WTC11 (cell line): Measurements from ENCODE around the gene SYT7. TPM values are rescaled to one million over a fixed set of nuclear protein-coding genes. Genes with fewer than 3 reads are reported as not detected.
A peak's percentile ranks its signal among the peaks of the same experiment; 100 is the strongest.

Experiments used
- ATAC-seq: fragments of 200-7000 bp; cut with Tn5 transposase; 2 replicates; pipeline ENCODE4 v1.10.0; 2021; ENCODE audit warnings: mild to moderate bottlenecking, moderate library complexity
- CTCF ChIA-PET: fragments of 300-600 bp; sonication (Branson Sonifier 250); formaldehyde crosslinking; loops from one replicate; lab custom pipeline; 2021; ENCODE audit warnings: antibody characterized with exemption; lab: Charles Lee
- POLR2A ChIA-PET: fragments of 350-600 bp; sonication (Branson Sonifier 250); formaldehyde crosslinking; loops from one replicate; lab custom pipeline; 2021; ENCODE audit warnings: antibody characterized with exemption; lab: Charles Lee
- DNase-seq: peaks from one replicate; pipeline ENCODE4 v3.0.0; 2021; ENCODE audit warnings: low spot score
- H3K27ac Mint-ChIP-seq: 2 replicates; pipeline ENCODE4 v1.8.0; 2021; ENCODE audit warnings: mixed read lengths
- H3K27me3 Mint-ChIP-seq: 2 replicates; pipeline ENCODE4 v1.8.0; 2021; ENCODE audit warnings: low read depth, mild to moderate bottlenecking, moderate library complexity, mixed read lengths
- H3K36me3 Mint-ChIP-seq: 2 replicates; pipeline ENCODE4 v1.8.0; 2021; ENCODE audit warnings: mixed read lengths
- H3K4me1 Mint-ChIP-seq: 2 replicates; pipeline ENCODE4 v1.8.0; 2022; ENCODE audit warnings: mixed read lengths
- H3K4me3 Mint-ChIP-seq: 2 replicates; pipeline ENCODE4 v1.8.0; 2021; ENCODE audit warnings: mild to moderate bottlenecking, moderate library complexity, mixed read lengths
- H3K9me3 Mint-ChIP-seq: 2 replicates; pipeline ENCODE4 v1.8.0; 2021; ENCODE audit warnings: mixed read lengths
- CREM ChIP-seq: sonication (generic); formaldehyde crosslinking; IDR thresholded peaks from 2 replicates; pipeline ENCODE4 v1.8.1; 2022; ENCODE audit warnings: mild to moderate bottlenecking, missing genetic modification reagents, moderate library complexity
- ELF4 ChIP-seq: sonication (generic); formaldehyde crosslinking; IDR thresholded peaks from 2 replicates; pipeline ENCODE4 v1.8.1; 2022; ENCODE audit warnings: low read depth, mild to moderate bottlenecking, moderate library complexity, missing genetic modification reagents
- ETV6 ChIP-seq: sonication (generic); formaldehyde crosslinking; IDR thresholded peaks from 2 replicates; pipeline ENCODE4 v1.8.1; 2022; ENCODE audit warnings: mild to moderate bottlenecking, missing genetic modification reagents
- IRF2 ChIP-seq: sonication (generic); formaldehyde crosslinking; IDR thresholded peaks from 2 replicates; pipeline ENCODE4 v1.8.0; 2022; ENCODE audit warnings: low read depth, missing genetic modification reagents, borderline replicate concordance
- OVOL2 ChIP-seq: fragments of 250-450 bp; sonication (Bioruptor Pico); IDR thresholded peaks from 2 replicates; pipeline ENCODE4 v1.9.0; 2021; ENCODE audit warnings: mild to moderate bottlenecking, borderline replicate concordance
- SMAD4 ChIP-seq: sonication (generic); formaldehyde crosslinking; IDR thresholded peaks from 2 replicates; pipeline ENCODE4 v1.8.0; 2022; ENCODE audit warnings: mild to moderate bottlenecking, missing genetic modification reagents
- SOX15 ChIP-seq: fragments of 250-450 bp; sonication (Bioruptor Pico); IDR thresholded peaks from 2 replicates; pipeline ENCODE4 v1.9.0; 2021; ENCODE audit warnings: mild to moderate bottlenecking
- SP1 ChIP-seq: sonication (generic); formaldehyde crosslinking; conservative IDR thresholded peaks from 2 replicates; pipeline ENCODE4 v1.8.1; 2022; ENCODE audit warnings: missing genetic modification reagents
- STAT6 ChIP-seq: sonication (generic); formaldehyde crosslinking; conservative IDR thresholded peaks from 2 replicates; pipeline ENCODE4 v1.8.1; 2023; ENCODE audit warnings: mild to moderate bottlenecking, low read depth, missing genetic modification reagents, moderate library complexity
- ZNF121 ChIP-seq: sonication (generic); formaldehyde crosslinking; IDR thresholded peaks from 2 replicates; pipeline ENCODE4 v1.8.0; 2023; ENCODE audit warnings: missing genetic modification reagents
- ZNF317 ChIP-seq: sonication (generic); formaldehyde crosslinking; IDR thresholded peaks from 2 replicates; pipeline ENCODE4 v1.8.1; 2023; ENCODE audit warnings: low read depth, mild to moderate bottlenecking, moderate library complexity, missing genetic modification reagents, borderline replicate concordance
- ZNF396 ChIP-seq: fragments of 250-450 bp; sonication (Bioruptor Pico); IDR thresholded peaks from 2 replicates; pipeline ENCODE4 v1.8.0; 2021; ENCODE audit warnings: mild to moderate bottlenecking, moderate library complexity, borderline replicate concordance
- ZNF512 ChIP-seq: sonication (generic); formaldehyde crosslinking; IDR thresholded peaks from 2 replicates; pipeline ENCODE4 v1.8.1; 2022; ENCODE audit warnings: missing genetic modification reagents, borderline replicate concordance
- total RNA-seq: library from RNA; stranded (reverse); gene quantifications from 3 replicates; pipeline ENCODE4 v1.2.3, GENCODE V29; 2021
- TF ChIP-seq, protein P1 (sequence below): sonication (generic); formaldehyde crosslinking; IDR thresholded peaks from 2 replicates; pipeline ENCODE4 v1.8.0; 2023; ENCODE audit warnings: missing genetic modification reagents, mild to moderate bottlenecking, borderline replicate concordance
- TF ChIP-seq, protein P2 (sequence below): sonication (generic); formaldehyde crosslinking; IDR thresholded peaks from 2 replicates; pipeline ENCODE4 v1.8.1; 2023; ENCODE audit warnings: mild to moderate bottlenecking, missing genetic modification reagents
- TF ChIP-seq, protein P3 (sequence below): sonication (generic); formaldehyde crosslinking; IDR thresholded peaks from 2 replicates; pipeline ENCODE4 v1.8.1; 2023; ENCODE audit warnings: mild to moderate bottlenecking, missing genetic modification reagents

SYT7 gene
- total RNA-seq, 1 experiment from 2014 or later = 12.5 TPM

GRCh38 chr11:61542705-61543104 is 38.2 kb downstream of the SYT7 start:
- no peaks in the 10 kb centered on the region for H3K9me3 Mint-ChIP-seq
- H3K4me1 Mint-ChIP-seq = peaks cover 49% of the 10 kb centered on the region
- peak; percentile 3; the same call in 1 of the 2 replicates for ATAC-seq
- H3K27ac Mint-ChIP-seq = no peak overlapping the region
- H3K4me3 Mint-ChIP-seq = no peak overlapping the region
- no peaks in the 10 kb centered on the region; the same call in 1 of the 2 replicates for H3K27me3 Mint-ChIP-seq
- POLR2A ChIA-PET = interaction anchor here (0.8 kb wide), 1 partner anchor 11 kb away, joined by 3 read pairs; no protein-coding TSS in a partner anchor
- CTCF ChIA-PET = interaction anchor here (0.9 to 11.4 kb wide), 11 partner anchors 12 to 97 kb away, joined by 3 to 174 read pairs (median 5); no protein-coding TSS in a partner anchor
- no peaks in the 10 kb centered on the region for H3K36me3 Mint-ChIP-seq
- TF ChIP-seq ZNF396 (CRISPR knock-in tag) (no peak), SMAD4 (CRISPR knock-in tag) (no peak), SOX15 (CRISPR knock-in tag) (no peak), ZNF512 (CRISPR knock-in tag) (no peak), ETV6 (no peak), ZNF317 (no peak), SP1 (CRISPR knock-in tag) (no peak), OVOL2 (CRISPR knock-in tag) (no peak), STAT6 (CRISPR knock-in tag) (no peak), ZNF121 (CRISPR knock-in tag) (no peak), IRF2 (CRISPR knock-in tag) (no peak), ELF4 (no peak), CREM (CRISPR knock-in tag) (no peak)
- TF ChIP-seq, protein P1, sequence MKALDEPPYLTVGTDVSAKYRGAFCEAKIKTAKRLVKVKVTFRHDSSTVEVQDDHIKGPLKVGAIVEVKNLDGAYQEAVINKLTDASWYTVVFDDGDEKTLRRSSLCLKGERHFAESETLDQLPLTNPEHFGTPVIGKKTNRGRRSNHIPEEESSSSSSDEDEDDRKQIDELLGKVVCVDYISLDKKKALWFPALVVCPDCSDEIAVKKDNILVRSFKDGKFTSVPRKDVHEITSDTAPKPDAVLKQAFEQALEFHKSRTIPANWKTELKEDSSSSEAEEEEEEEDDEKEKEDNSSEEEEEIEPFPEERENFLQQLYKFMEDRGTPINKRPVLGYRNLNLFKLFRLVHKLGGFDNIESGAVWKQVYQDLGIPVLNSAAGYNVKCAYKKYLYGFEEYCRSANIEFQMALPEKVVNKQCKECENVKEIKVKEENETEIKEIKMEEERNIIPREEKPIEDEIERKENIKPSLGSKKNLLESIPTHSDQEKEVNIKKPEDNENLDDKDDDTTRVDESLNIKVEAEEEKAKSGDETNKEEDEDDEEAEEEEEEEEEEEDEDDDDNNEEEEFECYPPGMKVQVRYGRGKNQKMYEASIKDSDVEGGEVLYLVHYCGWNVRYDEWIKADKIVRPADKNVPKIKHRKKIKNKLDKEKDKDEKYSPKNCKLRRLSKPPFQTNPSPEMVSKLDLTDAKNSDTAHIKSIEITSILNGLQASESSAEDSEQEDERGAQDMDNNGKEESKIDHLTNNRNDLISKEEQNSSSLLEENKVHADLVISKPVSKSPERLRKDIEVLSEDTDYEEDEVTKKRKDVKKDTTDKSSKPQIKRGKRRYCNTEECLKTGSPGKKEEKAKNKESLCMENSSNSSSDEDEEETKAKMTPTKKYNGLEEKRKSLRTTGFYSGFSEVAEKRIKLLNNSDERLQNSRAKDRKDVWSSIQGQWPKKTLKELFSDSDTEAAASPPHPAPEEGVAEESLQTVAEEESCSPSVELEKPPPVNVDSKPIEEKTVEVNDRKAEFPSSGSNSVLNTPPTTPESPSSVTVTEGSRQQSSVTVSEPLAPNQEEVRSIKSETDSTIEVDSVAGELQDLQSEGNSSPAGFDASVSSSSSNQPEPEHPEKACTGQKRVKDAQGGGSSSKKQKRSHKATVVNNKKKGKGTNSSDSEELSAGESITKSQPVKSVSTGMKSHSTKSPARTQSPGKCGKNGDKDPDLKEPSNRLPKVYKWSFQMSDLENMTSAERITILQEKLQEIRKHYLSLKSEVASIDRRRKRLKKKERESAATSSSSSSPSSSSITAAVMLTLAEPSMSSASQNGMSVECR (CRISPR knock-in tag) = no peak
- TF ChIP-seq, protein P2, sequence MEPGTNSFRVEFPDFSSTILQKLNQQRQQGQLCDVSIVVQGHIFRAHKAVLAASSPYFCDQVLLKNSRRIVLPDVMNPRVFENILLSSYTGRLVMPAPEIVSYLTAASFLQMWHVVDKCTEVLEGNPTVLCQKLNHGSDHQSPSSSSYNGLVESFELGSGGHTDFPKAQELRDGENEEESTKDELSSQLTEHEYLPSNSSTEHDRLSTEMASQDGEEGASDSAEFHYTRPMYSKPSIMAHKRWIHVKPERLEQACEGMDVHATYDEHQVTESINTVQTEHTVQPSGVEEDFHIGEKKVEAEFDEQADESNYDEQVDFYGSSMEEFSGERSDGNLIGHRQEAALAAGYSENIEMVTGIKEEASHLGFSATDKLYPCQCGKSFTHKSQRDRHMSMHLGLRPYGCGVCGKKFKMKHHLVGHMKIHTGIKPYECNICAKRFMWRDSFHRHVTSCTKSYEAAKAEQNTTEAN (CRISPR knock-in tag) = no peak
- TF ChIP-seq, protein P3, sequence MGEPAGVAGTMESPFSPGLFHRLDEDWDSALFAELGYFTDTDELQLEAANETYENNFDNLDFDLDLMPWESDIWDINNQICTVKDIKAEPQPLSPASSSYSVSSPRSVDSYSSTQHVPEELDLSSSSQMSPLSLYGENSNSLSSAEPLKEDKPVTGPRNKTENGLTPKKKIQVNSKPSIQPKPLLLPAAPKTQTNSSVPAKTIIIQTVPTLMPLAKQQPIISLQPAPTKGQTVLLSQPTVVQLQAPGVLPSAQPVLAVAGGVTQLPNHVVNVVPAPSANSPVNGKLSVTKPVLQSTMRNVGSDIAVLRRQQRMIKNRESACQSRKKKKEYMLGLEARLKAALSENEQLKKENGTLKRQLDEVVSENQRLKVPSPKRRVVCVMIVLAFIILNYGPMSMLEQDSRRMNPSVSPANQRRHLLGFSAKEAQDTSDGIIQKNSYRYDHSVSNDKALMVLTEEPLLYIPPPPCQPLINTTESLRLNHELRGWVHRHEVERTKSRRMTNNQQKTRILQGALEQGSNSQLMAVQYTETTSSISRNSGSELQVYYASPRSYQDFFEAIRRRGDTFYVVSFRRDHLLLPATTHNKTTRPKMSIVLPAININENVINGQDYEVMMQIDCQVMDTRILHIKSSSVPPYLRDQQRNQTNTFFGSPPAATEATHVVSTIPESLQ = no peak
- DNase-seq = no peak
